ENCODE measurements around the gene NAALADL2.

DNA sequence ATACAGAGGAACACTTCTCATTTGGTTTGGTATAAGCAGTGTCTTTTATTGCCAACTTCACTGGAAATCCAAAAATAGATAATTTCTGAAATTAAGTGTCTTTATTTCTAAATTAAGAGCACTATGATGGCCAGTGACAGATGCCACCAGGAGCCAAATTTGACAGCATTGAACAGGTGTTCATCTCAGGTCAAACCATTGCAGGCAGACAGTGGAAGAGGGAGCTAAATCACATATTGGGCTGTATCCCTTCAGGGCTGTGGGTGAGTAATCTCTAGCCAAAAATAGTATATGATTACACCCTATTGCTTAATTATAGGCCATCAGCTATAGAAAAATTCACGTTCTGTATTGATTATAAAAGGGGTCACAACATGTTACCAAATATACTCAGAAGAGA is 457.7 kb downstream of the NAALADL2 start:
- TF ChIP-seq, protein P1, sequence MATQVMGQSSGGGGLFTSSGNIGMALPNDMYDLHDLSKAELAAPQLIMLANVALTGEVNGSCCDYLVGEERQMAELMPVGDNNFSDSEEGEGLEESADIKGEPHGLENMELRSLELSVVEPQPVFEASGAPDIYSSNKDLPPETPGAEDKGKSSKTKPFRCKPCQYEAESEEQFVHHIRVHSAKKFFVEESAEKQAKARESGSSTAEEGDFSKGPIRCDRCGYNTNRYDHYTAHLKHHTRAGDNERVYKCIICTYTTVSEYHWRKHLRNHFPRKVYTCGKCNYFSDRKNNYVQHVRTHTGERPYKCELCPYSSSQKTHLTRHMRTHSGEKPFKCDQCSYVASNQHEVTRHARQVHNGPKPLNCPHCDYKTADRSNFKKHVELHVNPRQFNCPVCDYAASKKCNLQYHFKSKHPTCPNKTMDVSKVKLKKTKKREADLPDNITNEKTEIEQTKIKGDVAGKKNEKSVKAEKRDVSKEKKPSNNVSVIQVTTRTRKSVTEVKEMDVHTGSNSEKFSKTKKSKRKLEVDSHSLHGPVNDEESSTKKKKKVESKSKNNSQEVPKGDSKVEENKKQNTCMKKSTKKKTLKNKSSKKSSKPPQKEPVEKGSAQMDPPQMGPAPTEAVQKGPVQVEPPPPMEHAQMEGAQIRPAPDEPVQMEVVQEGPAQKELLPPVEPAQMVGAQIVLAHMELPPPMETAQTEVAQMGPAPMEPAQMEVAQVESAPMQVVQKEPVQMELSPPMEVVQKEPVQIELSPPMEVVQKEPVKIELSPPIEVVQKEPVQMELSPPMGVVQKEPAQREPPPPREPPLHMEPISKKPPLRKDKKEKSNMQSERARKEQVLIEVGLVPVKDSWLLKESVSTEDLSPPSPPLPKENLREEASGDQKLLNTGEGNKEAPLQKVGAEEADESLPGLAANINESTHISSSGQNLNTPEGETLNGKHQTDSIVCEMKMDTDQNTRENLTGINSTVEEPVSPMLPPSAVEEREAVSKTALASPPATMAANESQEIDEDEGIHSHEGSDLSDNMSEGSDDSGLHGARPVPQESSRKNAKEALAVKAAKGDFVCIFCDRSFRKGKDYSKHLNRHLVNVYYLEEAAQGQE (IDR thresholded peaks at IDR 0.05; ENCODE audit: low read depth) = no peak
- TF ChIP-seq TAF1 (IDR thresholded peaks at IDR 0.05; ENCODE audit: low read depth) = no peak
- no peak for TF ChIP-seq EP300 (IDR thresholded peaks at IDR 0.05; ENCODE audit: borderline replicate concordance)
- TF ChIP-seq, protein P2, sequence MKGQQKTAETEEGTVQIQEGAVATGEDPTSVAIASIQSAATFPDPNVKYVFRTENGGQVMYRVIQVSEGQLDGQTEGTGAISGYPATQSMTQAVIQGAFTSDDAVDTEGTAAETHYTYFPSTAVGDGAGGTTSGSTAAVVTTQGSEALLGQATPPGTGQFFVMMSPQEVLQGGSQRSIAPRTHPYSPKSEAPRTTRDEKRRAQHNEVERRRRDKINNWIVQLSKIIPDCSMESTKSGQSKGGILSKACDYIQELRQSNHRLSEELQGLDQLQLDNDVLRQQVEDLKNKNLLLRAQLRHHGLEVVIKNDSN (IDR thresholded peaks at IDR 0.05) = no peak
- no peak for TF ChIP-seq YY1 (IDR thresholded peaks at IDR 0.05; ENCODE audit: low read depth)
- TF ChIP-seq FOXM1 (IDR thresholded peaks at IDR 0.05; ENCODE audit: borderline replicate concordance, low read depth) = no peak
- no peak for TF ChIP-seq RAD21 (IDR thresholded peaks at IDR 0.05; ENCODE audit: low read depth)
- TF ChIP-seq CEBPB (IDR thresholded peaks at IDR 0.05) = no peak
- TF ChIP-seq, protein P3, sequence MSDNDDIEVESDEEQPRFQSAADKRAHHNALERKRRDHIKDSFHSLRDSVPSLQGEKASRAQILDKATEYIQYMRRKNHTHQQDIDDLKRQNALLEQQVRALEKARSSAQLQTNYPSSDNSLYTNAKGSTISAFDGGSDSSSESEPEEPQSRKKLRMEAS (IDR thresholded peaks at IDR 0.05) = no peak
- TF ChIP-seq NFIC (IDR thresholded peaks at IDR 0.05) = no peak
- no peak for TF ChIP-seq CREB1 (IDR thresholded peaks at IDR 0.05; ENCODE audit: low read depth)
